Choroid plexus epithelial cell (primary cell): ENCODE data around the gene ID1.

Experiments used
- DNase-seq: peaks from one replicate; pipeline ENCODE4 v3.0.0-alpha.2; 2010; ENCODE audit warnings: low read depth
- H3K4me3 ChIP-seq: 2 replicates; pipeline ENCODE4 v1.5.1; 2011; ENCODE audit warnings: low read depth, mild to moderate bottlenecking, control low read depth, low read length, moderate library complexity
- CTCF ChIP-seq: conservative IDR thresholded peaks from 2 replicates; pipeline ENCODE4 v1.5.1; 2011; ENCODE audit warnings: low read depth, mild to moderate bottlenecking, control low read depth, inconsistent platforms, low read length, moderate library complexity

ID1 gene

GRCh38 chr20:31605031-31605901 lies at the start of gene ID1:
Gene ID1, plus strand, starts transcription at chr20:31605289. Its CDS starts 99 bp downstream, at chr20:31605388.
- H3K4me3 ChIP-seq = peak within 1 kb of the TSS; percentile 95
- no peak for TF ChIP-seq CTCF
- peak; percentile 97 for DNase-seq

- DNase-seq = peak; percentile 65
- no peak for TF ChIP-seq CTCF
- no peak overlapping the region for H3K4me3 ChIP-seq
Observed at GRCh38 chr20:31559704-31560093, 45.4 kb upstream of the ID1 start.

- H3K4me3 ChIP-seq = no peak overlapping the region
- peak; percentile 93 for DNase-seq
- peak; percentile 97 for TF ChIP-seq CTCF
Observed at GRCh38 chr20:31560094-31560745, 44.9 kb upstream of the ID1 start.

- no peak overlapping the region for H3K4me3 ChIP-seq
- peak; percentile 94 for DNase-seq
- TF ChIP-seq CTCF = no peak
Observed at GRCh38 chr20:31560746-31561598, 44.1 kb upstream of the ID1 start.

GRCh38 chr20:31562241-31562640 lies 42.8 kb upstream of the ID1 start:
- DNase-seq = no peak
- TF ChIP-seq CTCF = no peak
- no peak overlapping the region for H3K4me3 ChIP-seq

- H3K4me3 ChIP-seq = no peak overlapping the region
- TF ChIP-seq CTCF = no peak
- DNase-seq = no peak
Observed at GRCh38 chr20:31564284-31564683, 40.8 kb upstream of the ID1 start.
